NCI-H146 treated with DMSO at 0.1 percent for 48 hours (cell line): ENCODE measurements around the gene ZEB2.

ENCODE experiments used
- DNase-seq: peaks from one replicate; lab custom pipeline; 2025; ENCODE audit not compliant: unreplicated experiment; lab: John Stamatoyannopoulos, UW

The ZEB2 gene

DNA sequence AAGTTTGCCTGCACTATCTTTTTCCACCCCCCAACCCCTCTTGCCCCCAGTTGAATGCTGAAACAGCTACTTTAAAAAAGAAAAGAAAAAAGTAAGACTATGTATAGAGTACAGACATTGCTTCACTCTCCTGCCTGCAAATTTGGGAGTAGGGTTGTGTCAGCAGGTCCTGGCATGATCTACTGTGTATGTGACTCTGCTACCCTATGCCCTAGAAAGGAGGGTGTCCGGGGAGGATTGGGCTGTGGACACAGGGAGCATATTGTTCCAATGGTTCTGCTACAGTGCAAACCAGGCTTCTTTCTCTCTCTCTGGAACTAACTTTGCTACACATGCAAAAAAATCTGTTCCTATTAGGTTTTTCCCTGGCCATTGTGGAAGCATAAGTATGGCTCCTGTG lies 9.9 kb upstream of the ZEB2 start:
- no peak for DNase-seq

- DNase-seq = no peak
These were observed 8.2 kb upstream of the ZEB2 start for GRCh38 chr2:144528108-144528507.

DNA sequence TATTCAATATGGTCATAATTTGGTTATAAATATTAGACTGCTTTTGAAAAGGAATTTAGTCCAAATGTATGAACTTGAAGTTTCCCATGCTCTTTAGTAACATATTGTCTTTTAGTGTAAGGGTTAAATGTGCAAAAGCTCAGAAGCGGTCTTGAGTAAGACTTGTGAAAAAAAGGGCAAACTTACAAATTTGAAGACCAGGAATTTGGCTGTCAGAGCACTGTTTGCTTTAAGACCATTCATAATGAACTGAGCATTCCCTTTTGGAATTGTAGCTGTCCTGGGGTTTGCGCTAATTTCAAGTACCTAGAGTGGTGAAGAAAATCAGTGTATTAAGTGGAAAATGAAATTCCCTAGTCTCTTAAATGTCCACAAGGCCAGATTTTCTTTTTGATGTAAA lies 6.9 kb upstream of the ZEB2 start:
- no peak for DNase-seq

GRCh38 chr2:144524118-144525009 lies 4.4 kb upstream of the ZEB2 start:
- no peak for DNase-seq

GRCh38 chr2:144523596-144524117 lies 3.7 kb upstream of the ZEB2 start:
- no peak for DNase-seq

DNA sequence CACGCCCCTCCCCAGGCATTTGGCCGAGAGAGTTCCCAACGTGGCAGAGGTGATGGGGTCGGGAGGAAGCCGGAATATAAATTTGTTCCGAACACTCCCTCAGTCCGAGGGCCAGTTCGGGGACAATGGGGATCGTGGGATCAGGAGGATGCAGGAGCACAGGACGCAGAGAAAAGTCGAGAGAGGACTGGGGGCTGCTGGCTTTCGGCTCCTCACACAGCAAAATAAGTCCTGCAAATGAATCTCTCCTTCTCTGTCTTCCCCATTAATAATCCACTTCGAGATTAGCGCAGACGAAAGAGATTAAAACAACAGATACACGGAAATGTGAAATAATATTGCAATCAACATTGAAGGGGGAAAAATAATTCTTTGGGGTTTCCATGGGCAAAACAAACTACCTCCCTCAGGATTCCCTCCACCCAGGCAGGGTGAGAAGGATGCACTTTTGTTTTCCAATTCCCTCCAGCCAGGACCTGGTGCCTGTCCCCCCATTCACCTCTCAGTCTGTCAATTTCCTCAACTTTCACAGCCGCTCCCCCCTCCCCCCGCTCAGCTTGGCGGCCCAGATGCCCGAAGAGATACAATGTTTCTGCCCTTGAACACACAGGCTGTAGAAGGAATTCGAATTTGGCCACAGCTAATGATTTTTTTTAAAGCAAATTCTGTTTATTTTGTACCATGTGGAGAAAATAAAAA lies 3.1 kb upstream of the ZEB2 start:
- no peak for DNase-seq

DNA sequence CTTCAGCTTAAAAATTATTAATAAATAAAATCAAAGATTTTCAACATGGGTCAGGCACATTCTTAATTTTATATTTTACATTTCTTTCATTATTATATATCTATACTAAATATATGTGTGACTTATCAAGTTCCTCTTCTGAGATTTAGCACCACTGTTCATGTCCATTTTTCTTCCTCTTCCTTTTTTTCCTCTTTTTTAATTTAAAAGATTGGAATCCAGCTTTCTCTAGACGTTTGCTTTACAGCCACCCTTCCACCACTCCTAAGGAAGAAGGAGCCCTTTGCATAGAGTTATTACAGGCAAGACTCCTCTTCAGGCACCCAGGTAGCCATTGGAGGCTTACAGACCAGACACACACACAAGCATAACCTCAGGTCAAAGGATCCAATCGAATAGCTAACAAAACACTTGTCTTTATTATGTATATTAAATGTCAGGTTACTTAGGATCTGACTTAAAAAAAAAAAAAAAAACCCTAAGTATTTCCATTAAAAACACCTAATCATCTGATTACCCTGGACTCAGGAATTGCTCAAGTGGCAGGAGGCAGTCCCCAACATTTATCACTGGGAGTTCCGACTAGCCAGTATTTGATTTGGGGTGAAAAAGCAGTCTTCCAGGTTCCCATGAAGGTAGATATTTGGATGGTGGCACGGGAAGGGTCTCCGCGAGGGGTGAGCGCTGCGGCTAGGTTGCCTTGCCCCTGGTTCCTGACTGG lies 2.4 kb upstream of the ZEB2 start:
- no peak for DNase-seq

- DNase-seq = no peak
These were observed 1.8 kb upstream of the ZEB2 start for GRCh38 chr2:144521686-144522085.

GRCh38 chr2:144520756-144521487 lies 1.0 kb upstream of the ZEB2 start:
- no peak for DNase-seq

DNA sequence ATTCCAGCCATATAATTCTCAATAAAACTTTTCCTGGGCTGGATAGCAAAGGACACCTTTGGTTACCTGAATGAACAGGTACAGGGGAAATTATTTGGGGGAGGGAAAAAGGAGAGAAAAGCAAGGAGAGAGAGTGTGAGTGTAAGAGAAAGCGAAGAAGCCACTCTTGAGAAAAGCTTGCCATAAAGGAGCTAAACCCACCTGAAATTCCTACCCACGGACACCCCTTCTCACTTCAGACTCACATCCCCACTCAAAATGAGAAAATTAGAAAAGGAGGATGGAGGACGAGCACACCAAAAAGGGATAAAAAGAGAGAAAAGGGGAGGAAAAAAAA lies 354 bp downstream of the ZEB2 start:
- no peak for DNase-seq

- no peak for DNase-seq
These were observed 947 bp downstream of the ZEB2 start for GRCh38 chr2:144518748-144519596.

GRCh38 chr2:144517866-144518747 lies 1.8 kb downstream of the ZEB2 start:
- DNase-seq = no peak

GRCh38 chr2:144516981-144517865 lies 2.7 kb downstream of the ZEB2 start:
- DNase-seq = no peak

DNA sequence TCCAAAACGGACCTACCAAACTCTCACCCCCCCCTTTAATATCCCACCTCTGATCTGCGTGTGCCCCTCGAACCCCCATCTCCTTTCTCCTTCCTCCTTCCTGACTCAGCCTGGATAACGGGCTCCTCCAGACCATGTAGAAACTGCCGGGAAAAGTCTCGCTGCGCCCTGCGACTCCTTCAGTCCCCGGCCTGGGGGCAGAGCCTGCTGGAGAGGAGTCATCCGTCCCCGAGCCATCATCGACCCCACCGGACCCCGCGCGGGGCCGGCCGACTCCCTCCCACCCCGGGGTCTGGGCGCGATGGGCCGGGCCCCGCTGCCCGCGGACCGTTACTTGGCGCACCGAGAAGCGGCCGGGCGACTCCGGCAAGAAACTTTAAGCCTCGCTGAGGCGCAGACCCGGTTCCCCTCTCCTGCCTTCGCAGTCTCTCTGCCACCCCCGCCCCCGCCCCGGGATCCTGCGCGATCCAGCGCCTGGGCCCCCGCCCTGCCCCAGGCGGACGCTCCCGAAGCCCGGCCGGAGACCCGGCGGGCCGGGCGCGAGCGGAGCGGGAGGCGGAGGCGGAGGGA lies 3.4 kb downstream of the ZEB2 start:
- DNase-seq = no peak

- no peak for DNase-seq
These were observed 4.1 kb downstream of the ZEB2 start for GRCh38 chr2:144515696-144516410.

GRCh38 chr2:144515099-144515695 lies 4.7 kb downstream of the ZEB2 start:
- no peak for DNase-seq

DNA sequence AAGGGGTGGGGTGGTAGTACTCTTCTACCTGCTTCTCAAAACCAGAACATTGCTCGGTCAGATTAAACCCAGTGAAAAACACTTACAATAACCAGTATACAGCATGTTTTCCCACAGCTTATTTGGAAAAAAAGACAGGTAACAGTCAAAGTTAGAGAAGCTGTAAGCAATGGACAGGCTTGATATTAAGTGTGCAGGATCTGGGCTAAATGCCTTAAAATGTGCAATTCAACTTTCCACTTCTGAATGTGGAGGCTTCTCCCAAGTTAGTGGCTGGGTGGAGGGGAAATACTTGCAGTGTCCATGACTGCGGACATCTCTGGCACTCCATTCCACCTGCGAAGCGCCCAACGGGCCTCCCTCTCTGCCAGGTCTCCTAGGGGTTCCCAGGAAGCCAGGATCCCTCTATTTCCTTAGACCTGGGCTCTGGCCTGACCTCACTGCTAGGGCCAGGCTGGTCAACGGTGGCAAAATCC lies 5.3 kb downstream of the ZEB2 start:
- no peak for DNase-seq
